ENCODE data around the gene RGS14.
"Not testable (repeated sequence)": the region's sequence is repeated elsewhere in the genome, so short reads cannot be mapped to it uniquely, and the experiment has no call there.

Gene RGS14

GRCh38 chr5:177402271-177403043, 44.7 kb downstream of the RGS14 start:
- DNase-seq (ENCODE audit: low read depth, low spot score) = peak; percentile 81

GRCh38 chr5:177403102-177403791, 45.5 kb downstream of the RGS14 start:
- no peak for DNase-seq (ENCODE audit: low read depth, low spot score)

DNA sequence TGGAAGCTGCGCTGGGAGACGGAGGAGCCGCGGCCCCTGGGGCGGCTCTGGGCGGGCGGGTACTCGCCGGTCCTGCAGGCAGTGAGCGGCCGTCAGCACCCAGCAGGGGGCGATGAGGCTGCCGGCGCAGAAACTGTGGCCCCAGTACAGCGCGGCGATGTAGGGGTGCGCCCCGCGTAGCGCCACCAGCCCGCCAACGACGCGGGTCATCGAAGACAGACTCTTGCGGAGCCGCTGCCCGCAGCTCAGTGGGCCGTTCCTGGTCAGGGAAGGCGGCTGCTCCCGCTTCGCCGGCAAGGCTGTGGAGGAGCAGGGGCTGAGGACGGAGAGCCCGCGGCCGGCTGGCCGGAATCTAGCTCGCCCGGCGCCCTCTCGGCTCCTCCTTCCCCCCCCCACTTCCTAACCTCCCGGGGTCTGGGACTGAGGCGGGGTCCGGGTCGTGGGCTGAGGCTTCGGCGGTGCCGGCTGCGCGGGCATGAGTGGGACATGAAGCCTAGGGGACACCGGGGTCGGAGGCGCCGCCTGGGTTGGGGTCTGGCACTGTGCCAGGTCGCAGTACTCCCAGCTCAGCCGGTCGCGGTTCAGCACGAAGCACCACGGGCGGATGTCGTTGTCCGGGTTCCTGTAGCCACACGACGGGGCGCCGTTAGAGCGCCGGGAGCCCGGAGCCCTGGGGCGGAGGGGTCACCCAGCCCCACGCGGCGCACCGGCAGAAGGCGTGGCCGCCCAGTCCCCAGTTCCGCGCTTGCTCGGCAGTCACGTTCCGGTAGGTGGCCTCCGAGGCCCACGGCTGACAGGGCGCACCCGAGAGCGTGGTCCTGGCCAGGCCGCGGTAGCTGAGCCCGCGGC, 46.3 kb downstream of the RGS14 start:
- DNase-seq (ENCODE audit: low read depth, low spot score) = peak; percentile 90

DNA sequence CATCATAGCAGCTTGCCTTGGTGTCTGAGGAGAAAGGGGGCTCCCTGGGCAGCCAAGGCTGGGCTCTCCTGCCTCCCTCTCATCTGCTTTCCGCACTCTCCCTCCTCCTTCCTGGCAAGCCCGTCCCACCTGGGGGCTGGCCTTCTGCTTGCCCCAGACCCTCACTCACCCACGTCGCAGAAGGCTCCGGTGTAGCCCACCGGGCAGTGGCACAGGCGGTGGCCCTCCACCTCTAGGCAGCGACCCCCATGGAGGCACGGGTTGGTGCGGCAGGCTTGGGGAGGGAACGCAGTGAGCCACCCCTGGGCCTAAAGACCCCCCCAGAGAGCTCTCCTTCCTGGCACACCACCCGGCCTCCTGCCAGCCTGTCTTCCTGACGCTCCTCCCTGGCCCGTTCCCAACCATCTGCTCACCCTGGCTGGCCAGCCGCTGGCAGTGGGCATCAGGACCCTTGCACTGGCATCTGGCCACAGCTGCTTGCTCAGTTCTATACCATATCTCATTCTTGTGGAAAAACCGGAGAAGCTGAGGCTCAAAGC, 47.0 kb downstream of the RGS14 start:
- DNase-seq (ENCODE audit: low read depth, low spot score) = no peak

DNA sequence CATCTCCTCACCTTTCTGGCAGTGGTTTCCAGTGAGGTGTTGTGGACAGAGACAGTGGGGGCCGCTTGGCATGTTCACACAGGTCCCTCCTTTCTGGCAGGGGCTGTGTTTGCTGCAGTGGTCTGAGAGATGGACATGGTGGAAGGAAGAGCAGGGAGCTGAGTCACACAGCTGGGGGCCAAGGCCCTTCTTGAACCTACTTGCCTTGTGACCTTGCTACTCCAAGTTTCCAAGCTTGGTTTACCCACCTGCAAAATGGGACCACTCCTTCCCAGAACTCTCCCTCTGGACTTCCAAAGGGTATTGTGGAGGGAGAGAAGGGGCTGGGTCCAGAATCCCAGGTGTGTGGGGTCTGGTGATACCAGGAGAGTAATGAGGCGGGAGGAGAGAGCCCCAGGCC, 47.6 kb downstream of the RGS14 start:
- no peak for DNase-seq (ENCODE audit: low read depth, low spot score)

- DNase-seq (ENCODE audit: low read depth, low spot score) = no peak
Observed at GRCh38 chr5:177405805-177406204, 48.1 kb downstream of the RGS14 start.

DNA sequence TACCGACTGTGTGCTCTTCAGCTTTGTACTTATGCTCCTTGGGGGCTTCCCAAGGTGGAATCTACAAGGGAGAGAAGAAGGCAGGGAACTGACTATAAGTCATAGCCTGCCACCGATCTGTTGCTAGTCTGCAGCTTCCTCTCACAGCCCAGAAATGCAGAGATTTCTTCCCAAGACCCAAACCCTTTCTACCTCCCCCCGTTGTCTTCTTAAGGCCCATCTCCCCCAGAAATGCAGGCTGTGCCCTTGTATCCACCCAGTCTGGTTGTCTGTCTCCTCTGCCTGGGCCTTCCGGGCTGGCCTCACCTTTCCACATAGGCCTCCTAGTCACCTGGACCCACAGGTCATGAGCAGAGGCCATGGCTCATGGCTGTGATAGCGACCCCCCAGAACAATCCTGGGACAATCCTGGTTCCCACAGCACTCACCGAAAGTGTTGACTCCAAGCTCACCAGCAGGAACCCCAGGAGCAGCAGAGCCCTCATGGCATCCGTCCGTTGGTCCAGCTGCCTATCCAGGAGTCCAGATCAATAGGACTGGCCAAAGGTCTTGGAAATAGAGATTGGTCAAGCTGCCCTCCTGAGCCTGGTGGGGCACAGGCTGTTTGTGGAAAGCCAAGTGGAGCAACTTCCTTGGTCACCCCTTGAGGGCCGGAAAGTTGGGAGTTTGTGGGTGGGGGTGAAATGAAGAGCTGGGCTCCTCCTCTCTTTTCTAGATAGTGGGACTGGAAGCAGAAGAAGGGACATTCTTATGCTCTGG, 51.5 kb downstream of the RGS14 start, which contains the start of gene F12:
Gene F12, minus strand, starts transcription at position 522 of the 759 bp plus-strand sequence. Its CDS starts 37 bp downstream, at position 485.
- DNase-seq (ENCODE audit: low read depth, low spot score) = no peak

DNA sequence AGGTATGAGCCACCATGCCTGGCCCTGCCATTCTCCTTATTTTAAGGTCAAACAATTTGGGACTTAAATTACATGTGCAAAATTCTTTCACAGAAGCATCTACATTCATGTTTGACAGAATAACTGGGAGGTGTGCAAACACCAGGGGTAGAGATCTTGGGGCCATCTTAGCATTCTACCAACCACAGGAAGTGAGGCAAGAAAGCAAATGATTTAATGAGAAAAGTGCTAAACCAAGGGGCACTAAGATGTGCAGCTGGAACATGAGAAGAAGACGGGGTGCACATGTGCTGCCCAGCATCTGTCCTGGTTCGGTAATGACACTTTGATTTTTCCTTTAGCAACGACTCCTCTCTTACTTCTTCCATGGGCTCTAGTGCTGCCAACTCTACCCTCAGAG, 52.9 kb downstream of the RGS14 start:
- DNase-seq (ENCODE audit: low read depth, low spot score) = no peak

DNA sequence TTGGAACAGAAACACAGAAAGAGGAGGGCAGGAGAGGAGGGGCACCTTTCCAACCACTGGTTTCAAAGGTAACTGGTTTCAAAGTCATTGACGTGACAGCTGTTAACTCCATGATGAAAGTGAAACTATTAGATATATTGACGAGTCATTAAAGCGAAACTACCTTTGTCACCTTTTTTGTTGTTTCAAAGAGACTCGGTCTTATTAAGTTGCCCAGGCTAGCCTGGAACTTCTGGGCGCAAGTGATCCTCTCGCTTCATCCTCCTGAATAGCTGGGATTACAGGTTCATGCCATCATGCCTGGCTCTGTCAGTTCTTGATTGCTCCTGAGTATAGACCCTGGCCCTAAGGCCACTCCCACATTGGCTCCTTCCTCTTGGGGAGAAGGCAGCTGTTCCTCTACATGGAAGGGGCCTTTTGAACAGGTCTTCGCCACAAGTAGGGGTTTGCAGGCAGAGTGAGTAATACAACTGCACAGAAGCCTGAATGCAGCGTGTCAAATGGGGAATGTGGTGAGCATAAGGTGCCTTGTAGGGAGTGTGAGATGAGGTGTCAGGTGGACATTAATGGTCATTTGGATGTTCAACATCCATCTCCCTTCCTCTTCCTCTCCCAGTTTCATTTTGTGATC, 55.0 kb downstream of the RGS14 start:
- no peak for DNase-seq (ENCODE audit: low read depth, low spot score)

- DNase-seq (ENCODE audit: low read depth, low spot score) = no peak
Observed at GRCh38 chr5:177414481-177414880, 56.8 kb downstream of the RGS14 start.

DNA sequence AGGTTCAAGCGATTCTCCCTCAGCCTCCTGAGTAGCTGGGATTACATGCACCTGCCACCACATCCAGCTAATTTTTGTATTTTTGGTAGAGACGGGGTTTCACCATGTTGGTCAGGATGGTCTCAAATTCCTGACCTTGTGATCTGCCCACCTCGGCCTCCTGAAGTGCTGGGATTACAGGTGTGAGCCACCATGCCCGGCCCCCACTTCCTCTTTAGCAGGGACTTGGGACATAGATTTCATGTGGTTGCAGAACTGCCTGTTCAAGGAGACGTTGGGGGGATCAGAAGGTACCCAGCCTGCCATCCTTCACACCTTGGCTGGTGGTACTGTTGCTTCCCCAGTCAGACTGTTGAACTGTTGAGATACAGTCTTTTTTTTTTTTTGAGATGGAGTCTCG, 59.4 kb downstream of the RGS14 start:
- not testable (repeated sequence) for DNase-seq (ENCODE audit: low read depth, low spot score)

DNA sequence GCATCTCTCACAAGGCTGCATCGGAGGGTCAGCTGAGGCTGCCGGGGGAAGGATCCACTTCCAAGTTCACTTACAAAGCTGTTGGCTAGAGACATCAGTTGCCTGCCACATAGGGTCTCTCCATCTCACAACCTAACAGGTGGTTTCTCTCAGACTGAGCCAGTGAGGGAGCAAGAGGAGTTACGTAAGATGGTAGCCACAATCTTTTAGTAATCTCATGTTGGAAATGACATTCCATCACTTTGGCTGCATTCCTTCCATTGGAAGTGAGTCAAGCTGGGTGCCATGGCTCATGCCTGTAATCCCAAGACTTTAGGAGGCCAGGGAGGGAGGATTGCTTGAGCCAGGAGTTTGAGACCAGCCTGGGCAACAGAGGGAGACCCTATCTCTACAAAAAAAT, 61.3 kb downstream of the RGS14 start:
- DNase-seq (ENCODE audit: low read depth, low spot score) = no peak

- DNase-seq (ENCODE audit: low read depth, low spot score) = not testable (repeated sequence)
Observed at GRCh38 chr5:177420472-177420871, 62.7 kb downstream of the RGS14 start.

GRCh38 chr5:177421062-177421798, 63.5 kb downstream of the RGS14 start:
- no peak for DNase-seq (ENCODE audit: low read depth, low spot score)

All from astrocyte of the hippocampus (primary cell).